ENCODE measurements around the gene SLCO2B1. TPM values are rescaled to one million over a fixed set of nuclear protein-coding genes. Genes with fewer than 3 reads are reported as not detected.

Gene SLCO2B1
- total RNA-seq, 1 experiment from 2014 or later = not detected

GRCh38 chr11:75229466-75229865 is 78.6 kb downstream of the SLCO2B1 start:
- H2BK120ac ChIP-seq (ENCODE audit: low read depth, low read length, poor library complexity, severe bottlenecking) = no peak overlapping the region
- H2AK5ac ChIP-seq (ENCODE audit: insufficient read length, low read length) = no peak overlapping the region
- H3K79me2 ChIP-seq (ENCODE audit: insufficient read depth, low read length) = no peaks in the 10 kb centered on the region
- no peak overlapping the region for H3K56ac ChIP-seq (ENCODE audit: insufficient read length, low read depth, low read length)
- H2BK5ac ChIP-seq (ENCODE audit: insufficient read length, low read length) = no peak overlapping the region
- H3K4ac ChIP-seq (ENCODE audit: low read depth, low read length) = no peak overlapping the region
- H2BK20ac ChIP-seq (ENCODE audit: low read depth, low read length, poor library complexity, severe bottlenecking) = no peak overlapping the region
- no peak overlapping the region for H2AFZ ChIP-seq (ENCODE audit: low read length)
- H3K4me2 ChIP-seq (ENCODE audit: insufficient read depth, insufficient read length, low read length) = no peak overlapping the region
- H3K79me1 ChIP-seq (ENCODE audit: insufficient read depth, low read depth, low read length, poor library complexity, severe bottlenecking) = no peaks in the 10 kb centered on the region
- H3K27ac ChIP-seq (ENCODE audit: insufficient read length, low read depth, low read length) = no peak overlapping the region
- DNase-seq = no peak
- no peak overlapping the region for H4K5ac ChIP-seq (ENCODE audit: insufficient read length, low read depth, low read length)
- no peak overlapping the region for H3T11ph ChIP-seq (ENCODE audit: low read length)
- no peak overlapping the region for H3K14ac ChIP-seq (ENCODE audit: insufficient read depth, low read length)
- peaks cover 9% of the 10 kb centered on the region for H3K27me3 Mint-ChIP-seq (ENCODE audit: low read depth)
- H3K27me3 ChIP-seq (ENCODE audit: insufficient read depth, low read length) = no peaks in the 10 kb centered on the region; the same call in 1 of the 2 replicates
- no peaks in the 10 kb centered on the region for H4K20me1 ChIP-seq (ENCODE audit: control insufficient read depth, insufficient read depth, insufficient read length)
- no CpG with 5 or more reads among the region's 2 CpGs for WGBS (ENCODE audit: extremely low coverage, insufficient read length, low lambda C conversion rate)
- TF ChIP-seq CTCF (conservative IDR thresholded peaks at IDR 0.05) = no peak
- H3K27ac Mint-ChIP-seq = no peak overlapping the region
- no peak overlapping the region for H3K18ac ChIP-seq (ENCODE audit: insufficient read length, low read depth, low read length)
- no peaks in the 10 kb centered on the region for H3K9me3 Mint-ChIP-seq
- H3K4me1 Mint-ChIP-seq = peaks cover 6 to 13% of the 10 kb centered on the region in 2 experiments
- H3K36me3 Mint-ChIP-seq (ENCODE audit: insufficient read depth in 1 of 3, low read depth in 3 of 3) = no peaks in the 10 kb centered on the region
- no peak overlapping the region for H3K9ac ChIP-seq (ENCODE audit: extremely low read depth, insufficient read length, low read length)
- H4K8ac ChIP-seq (replicated peaks; ENCODE audit: insufficient read length, low read depth, low read length) = no peak overlapping the region
- H2BK12ac ChIP-seq (ENCODE audit: insufficient read length, low read depth, low read length) = no peak overlapping the region
- H3K23ac ChIP-seq (ENCODE audit: insufficient read length, low read depth, low read length) = no peak overlapping the region
- H3K4me1 ChIP-seq (ENCODE audit: insufficient read depth, low read length) = no peaks in the 10 kb centered on the region
- H3K9me3 ChIP-seq (ENCODE audit: control insufficient read depth, low read depth, low read length) = no peaks in the 10 kb centered on the region
- H2BK15ac ChIP-seq (ENCODE audit: low read depth, low read length) = no peak overlapping the region
- H4K91ac ChIP-seq (ENCODE audit: insufficient read length, low read depth, low read length) = no peak overlapping the region
- no peaks in the 10 kb centered on the region for H3K23me2 ChIP-seq (ENCODE audit: insufficient read length, low read depth, low read length, poor library complexity, severe bottlenecking)
- no peak overlapping the region for H3K4me3 Mint-ChIP-seq

Data from H9 (cell line).